Epidermal melanocyte (primary cell): ENCODE results near the gene TMEM207.

Source experiments
- DNase-seq: peaks from one replicate; pipeline ENCODE4 v3.0.0; 2011; ENCODE audit warnings: low spot score; ENCODE audit not compliant: insufficient read length

The TMEM207 gene

GRCh38 chr3:190385731-190386688, 63.7 kb downstream of the TMEM207 start:
- DNase-seq, result peak; percentile 42

GRCh38 chr3:190384309-190384756, 65.4 kb downstream of the TMEM207 start:
- DNase-seq, result no peak

GRCh38 chr3:190382082-190382481, 67.6 kb downstream of the TMEM207 start:
- DNase-seq, result no peak

- DNase-seq, result no peak
Measured at GRCh38 chr3:190381441-190381840, 68.3 kb downstream of the TMEM207 start.

GRCh38 chr3:190380184-190380583, 69.5 kb downstream of the TMEM207 start:
- no peak for DNase-seq
